GM12865 (cell line): ENCODE measurements around the gene LAMA4.

Experiments
- DNase-seq: peaks from one replicate; pipeline ENCODE4 v3.0.0; 2010; ENCODE audit warnings: low read depth
- H3K4me3 ChIP-seq: 2 replicates; pipeline ENCODE4 v1.5.1; 2011; ENCODE audit warnings: mild to moderate bottlenecking, low read depth, low read length, control low read depth
- CTCF ChIP-seq: IDR thresholded peaks from 2 replicates; pipeline ENCODE4 v1.5.1; 2011; ENCODE audit warnings: low read length, control low read depth, low read depth, inconsistent platforms; ENCODE audit not compliant: insufficient read depth; ENCODE audit errors: missing control alignments

The LAMA4 gene

GRCh38 chr6:112176175-112176574 is 78.2 kb downstream of the LAMA4 start:
- no peak for TF ChIP-seq CTCF
- no peak for DNase-seq
- H3K4me3 ChIP-seq: no peak overlapping the region

GRCh38 chr6:112173221-112173804 is 81.1 kb downstream of the LAMA4 start:
- no peak overlapping the region for H3K4me3 ChIP-seq
- TF ChIP-seq CTCF: no peak
- DNase-seq: no peak

GRCh38 chr6:112172540-112172939 is 81.8 kb downstream of the LAMA4 start:
- no peak for TF ChIP-seq CTCF
- no peak for DNase-seq
- H3K4me3 ChIP-seq: no peak overlapping the region

GRCh38 chr6:112169541-112169940 is 84.8 kb downstream of the LAMA4 start:
- no peak for TF ChIP-seq CTCF
- no peak overlapping the region for H3K4me3 ChIP-seq
- DNase-seq: no peak

- DNase-seq: peak; percentile 67
- TF ChIP-seq CTCF: peak; percentile 97
- no peak overlapping the region for H3K4me3 ChIP-seq
Observed at GRCh38 chr6:112163295-112164257, 90.8 kb downstream of the LAMA4 start.

GRCh38 chr6:112160745-112161144 is 93.6 kb downstream of the LAMA4 start:
- no peak for DNase-seq
- TF ChIP-seq CTCF: no peak
- H3K4me3 ChIP-seq: no peak overlapping the region
